Fibroblast of the aortic adventitia (primary cell): ENCODE measurements around the gene AGBL4. TPM values are rescaled to one million over a fixed set of nuclear protein-coding genes. Genes with fewer than 3 reads are reported as not detected.

Experiments
- DNase-seq: peaks from one replicate; pipeline ENCODE4 v3.0.0-alpha.2; 2010; ENCODE audit warnings: low read depth
- H3K4me3 ChIP-seq: 2 replicates; pipeline ENCODE4 v1.5.1; 2011; ENCODE audit warnings: low read depth, mild to moderate bottlenecking, control low read depth, low read length, moderate library complexity
- total RNA-seq: library from RNA; depleted of rRNA; stranded (reverse); fragments of >200 nt; gene quantifications from 2 replicates; pipeline ENCODE4 v1.2.3, GENCODE V29; 2012; ENCODE audit warnings: low replicate concordance
- TF ChIP-seq, protein P1 (sequence below): IDR thresholded peaks from 2 replicates; pipeline ENCODE4 v1.5.1; 2011; ENCODE audit warnings: mild to moderate bottlenecking, low read length, control low read depth, inconsistent platforms; ENCODE audit not compliant: insufficient read depth

AGBL4 gene
- total RNA-seq, 1 donor: not detected

DNA sequence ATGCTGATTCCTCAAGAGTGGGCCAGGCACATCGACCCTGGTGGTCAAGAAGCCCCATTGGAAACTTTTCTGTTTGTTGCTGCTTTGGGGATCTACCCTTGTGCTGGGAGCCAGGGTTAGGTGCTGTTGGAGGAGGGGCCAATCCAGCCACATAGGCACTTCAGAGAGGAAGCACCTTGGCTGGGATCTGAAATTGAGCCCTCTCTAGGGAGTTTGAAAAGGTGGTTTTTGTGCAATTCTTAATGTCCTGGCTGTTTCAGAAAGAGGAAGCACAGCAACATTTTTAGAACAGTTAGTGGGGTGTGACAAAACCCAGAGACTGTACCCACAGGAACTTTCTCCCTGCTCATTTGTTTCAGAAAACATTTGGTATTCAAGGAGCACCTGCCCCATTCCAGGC lies 1229.9 kb downstream of the AGBL4 start:
- no peak overlapping the region for H3K4me3 ChIP-seq
- TF ChIP-seq, protein P1, sequence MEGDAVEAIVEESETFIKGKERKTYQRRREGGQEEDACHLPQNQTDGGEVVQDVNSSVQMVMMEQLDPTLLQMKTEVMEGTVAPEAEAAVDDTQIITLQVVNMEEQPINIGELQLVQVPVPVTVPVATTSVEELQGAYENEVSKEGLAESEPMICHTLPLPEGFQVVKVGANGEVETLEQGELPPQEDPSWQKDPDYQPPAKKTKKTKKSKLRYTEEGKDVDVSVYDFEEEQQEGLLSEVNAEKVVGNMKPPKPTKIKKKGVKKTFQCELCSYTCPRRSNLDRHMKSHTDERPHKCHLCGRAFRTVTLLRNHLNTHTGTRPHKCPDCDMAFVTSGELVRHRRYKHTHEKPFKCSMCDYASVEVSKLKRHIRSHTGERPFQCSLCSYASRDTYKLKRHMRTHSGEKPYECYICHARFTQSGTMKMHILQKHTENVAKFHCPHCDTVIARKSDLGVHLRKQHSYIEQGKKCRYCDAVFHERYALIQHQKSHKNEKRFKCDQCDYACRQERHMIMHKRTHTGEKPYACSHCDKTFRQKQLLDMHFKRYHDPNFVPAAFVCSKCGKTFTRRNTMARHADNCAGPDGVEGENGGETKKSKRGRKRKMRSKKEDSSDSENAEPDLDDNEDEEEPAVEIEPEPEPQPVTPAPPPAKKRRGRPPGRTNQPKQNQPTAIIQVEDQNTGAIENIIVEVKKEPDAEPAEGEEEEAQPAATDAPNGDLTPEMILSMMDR: no peak
- DNase-seq: no peak

DNA sequence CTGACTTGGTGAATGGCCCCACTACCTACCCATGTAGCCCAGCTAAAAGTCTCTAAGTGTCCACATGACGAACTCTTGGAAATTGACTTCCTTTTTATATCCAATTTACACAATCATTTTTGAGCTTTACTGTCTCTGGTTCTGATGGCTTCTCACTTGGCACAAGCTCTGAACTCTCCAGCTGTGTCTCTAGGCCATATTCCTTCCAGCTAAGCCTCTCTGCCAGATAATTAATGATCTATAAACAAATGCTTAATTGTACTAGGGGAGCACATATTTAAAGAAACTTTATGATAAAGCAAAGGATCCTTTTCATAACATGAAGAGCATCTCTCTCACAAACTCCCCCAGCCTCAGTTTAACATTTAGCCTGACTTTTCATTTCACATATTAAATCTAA lies 1230.8 kb downstream of the AGBL4 start:
- no peak for DNase-seq
- H3K4me3 ChIP-seq: no peak overlapping the region

DNA sequence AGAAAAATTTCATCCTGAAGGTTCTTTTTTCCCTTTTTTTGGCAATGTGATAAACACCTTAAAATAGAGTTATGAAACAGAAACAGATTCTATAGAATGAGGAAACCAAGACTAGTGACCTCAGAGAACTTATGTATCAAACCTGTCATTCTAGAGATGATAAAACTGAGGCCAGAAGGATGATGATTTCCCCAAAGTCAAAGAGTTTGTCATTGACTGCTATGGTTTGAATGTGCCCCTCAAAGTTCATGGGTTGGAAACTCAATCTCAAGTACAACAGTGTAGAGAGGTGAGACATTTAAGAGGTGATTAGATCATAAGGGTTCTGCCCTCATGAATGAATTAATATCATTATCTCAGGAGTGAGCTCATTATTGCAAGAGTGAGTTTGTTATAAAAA lies 1233.4 kb downstream of the AGBL4 start:
- TF ChIP-seq, protein P1: no peak
- DNase-seq: no peak

More for the DNA sequence above, 1230.8 kb downstream of the AGBL4 start:
- TF ChIP-seq, protein P1: no peak

DNA sequence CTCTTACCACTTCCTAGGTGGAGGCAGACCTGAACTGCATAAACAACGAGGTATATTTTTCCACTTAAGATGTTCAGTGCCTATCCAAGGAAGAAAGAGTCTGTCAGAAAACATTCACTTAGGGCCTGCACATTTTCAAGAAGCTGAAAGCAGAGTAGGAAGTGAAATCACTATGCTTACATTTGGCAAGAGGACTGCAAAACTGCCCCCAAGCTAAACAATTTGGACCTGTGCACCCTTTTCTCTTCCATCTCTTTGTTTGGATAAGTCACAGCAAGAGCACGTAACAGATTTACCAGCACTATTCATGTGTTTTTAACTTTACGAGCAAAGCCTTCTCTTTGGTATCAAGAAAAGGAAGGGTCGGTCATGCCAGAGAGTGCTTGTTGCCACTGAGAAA lies 1233.9 kb downstream of the AGBL4 start:
- peak; percentile 35 for DNase-seq
- H3K4me3 ChIP-seq: no peak overlapping the region
- TF ChIP-seq, protein P1: no peak

More for the DNA sequence above, 1233.4 kb downstream of the AGBL4 start:
- no peak overlapping the region for H3K4me3 ChIP-seq

DNA sequence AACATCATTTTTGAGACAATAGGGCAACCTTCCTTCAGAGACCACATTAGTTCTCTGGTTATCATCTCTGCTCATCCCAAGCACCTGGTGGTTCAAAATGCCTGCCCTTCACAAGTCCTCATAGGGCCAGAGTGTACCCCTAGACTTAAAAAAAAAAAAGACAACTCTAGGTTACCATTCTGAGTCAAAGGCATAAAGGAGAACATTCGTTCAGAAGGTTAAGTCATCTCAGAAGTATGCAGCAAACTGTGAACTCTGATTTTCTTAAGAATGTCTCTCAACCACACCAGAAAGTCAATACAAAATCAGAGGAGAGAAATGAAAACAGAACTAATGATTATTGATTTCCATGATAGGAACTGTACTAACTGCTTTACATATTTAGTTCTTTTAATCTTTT lies 1237.9 kb downstream of the AGBL4 start:
- H3K4me3 ChIP-seq: no peak overlapping the region
- DNase-seq: no peak
- TF ChIP-seq, protein P1: no peak

DNA sequence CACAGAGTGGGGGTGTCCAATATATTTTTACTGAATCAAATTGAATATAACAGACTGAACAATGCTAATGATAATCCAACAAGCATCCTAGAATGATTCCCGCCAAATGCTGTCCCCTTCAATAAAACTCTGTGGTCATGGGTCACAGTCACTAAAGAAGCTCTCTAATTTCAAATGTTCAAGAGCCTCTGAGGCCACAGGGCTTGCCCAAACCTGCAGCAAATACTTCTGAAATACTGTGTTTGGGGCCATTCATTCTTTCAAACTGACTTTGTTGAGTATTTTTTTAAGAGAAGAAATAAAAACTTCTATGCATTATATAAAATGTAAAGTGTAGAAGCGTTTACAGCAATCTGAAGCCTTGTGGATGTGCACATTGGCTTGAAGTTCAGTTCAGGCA lies 1239.5 kb downstream of the AGBL4 start:
- H3K4me3 ChIP-seq: no peak overlapping the region
- DNase-seq: no peak
- TF ChIP-seq, protein P1: no peak

DNA sequence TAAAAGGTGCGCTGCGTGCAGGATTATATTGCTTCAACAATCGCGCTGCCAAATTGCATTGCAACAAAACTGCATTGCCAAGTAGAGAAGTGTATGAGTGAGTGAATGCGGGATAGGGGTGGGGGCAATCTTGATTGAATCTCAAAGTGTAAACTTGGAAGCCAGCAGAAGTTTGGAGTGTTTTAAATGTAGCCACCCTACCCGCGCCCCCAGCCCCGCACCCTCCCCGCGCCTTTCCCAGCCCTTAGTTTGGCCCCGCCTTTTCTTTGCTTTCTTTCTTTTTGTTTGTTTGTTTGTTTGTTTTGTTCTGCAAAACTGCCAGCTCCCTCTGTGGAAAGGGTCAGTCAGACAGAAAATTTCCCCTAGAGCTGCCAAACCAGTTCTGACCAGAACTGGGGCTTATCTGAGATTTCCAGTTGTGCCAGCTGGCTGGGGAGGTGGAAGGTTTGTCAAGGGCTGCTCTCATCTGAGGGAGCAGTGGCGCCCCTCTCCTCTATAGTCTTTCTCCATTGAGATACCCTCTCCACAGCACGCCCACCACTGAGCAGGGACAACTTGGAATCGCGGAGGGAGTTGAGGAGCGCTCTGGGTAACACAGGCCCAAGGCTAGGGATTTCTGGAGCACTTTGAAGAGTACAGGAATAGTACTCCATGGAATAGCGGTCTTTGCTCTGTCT lies 1246.4 kb downstream of the AGBL4 start:
- DNase-seq: no peak
- TF ChIP-seq, protein P1: no peak
- peak overlapping the region; percentile 59 for H3K4me3 ChIP-seq
